Thymus (tissue), 11 donors: ENCODE results near the gene TCP11L2. TPM values are rescaled to one million over a fixed set of nuclear protein-coding genes. Genes with fewer than 3 reads are reported as not detected.

ENCODE experiments used
- DNase-seq, 9 donors: peaks; one replicate each; pipeline ENCODE4 v3.0.0-alpha.2; 2013; ENCODE audit warnings: low spot score in 9 of 9, low read depth in 6 of 9, missing footprints in 1 of 9
- H3K27ac ChIP-seq, 2 donors: one replicate each; pipeline ENCODE4 v1.5.1; 2013; ENCODE audit warnings: control low read depth in 1 of 2, low read depth in 1 of 2, low read length in 1 of 2, mild to moderate bottlenecking in 1 of 2, moderate library complexity in 1 of 2
- H3K27me3 ChIP-seq, 2 donors: one replicate each; pipeline ENCODE4 v1.5.1; 2013; ENCODE audit warnings: low read length in 1 of 2; ENCODE audit not compliant: control insufficient read depth in 2 of 2, insufficient read depth in 1 of 2
- H3K36me3 ChIP-seq, 2 donors: one replicate each; pipeline ENCODE4 v1.5.1; 2013; ENCODE audit warnings: low read length in 1 of 2, mild to moderate bottlenecking in 1 of 2, moderate library complexity in 1 of 2; ENCODE audit not compliant: control insufficient read depth in 2 of 2, insufficient read depth in 2 of 2
- H3K4me1 ChIP-seq, 2 donors: one replicate each; pipeline ENCODE4 v1.5.1; 2013; ENCODE audit warnings: low read length in 2 of 2; ENCODE audit not compliant: control insufficient read depth in 2 of 2, insufficient read depth in 2 of 2
- H3K4me3 ChIP-seq, 2 donors: one replicate each; pipeline ENCODE4 v1.5.1; 2013; ENCODE audit warnings: low read length in 2 of 2, control low read depth in 1 of 2, mild to moderate bottlenecking in 1 of 2
- H3K9me3 ChIP-seq, 2 donors: one replicate each; pipeline ENCODE4 v1.5.1; 2013; ENCODE audit warnings: low read length in 1 of 2, mild to moderate bottlenecking in 1 of 2; ENCODE audit not compliant: control insufficient read depth in 2 of 2, insufficient read depth in 1 of 2
- WGBS: extraction: QIAGEN DNeasy Blood & Tissue Kit; methylation state at CpG from one replicate; pipeline ENCODE4 v1.1.7; 2013; 5-methylcytosine and 5-hydroxymethylcytosine counted together
- polyA plus RNA-seq: library from polyadenylated mRNA; stranded (reverse); fragments of 200-250 nt; gene quantifications from one replicate; pipeline ENCODE4 v1.2.3, GENCODE V29; 2013
- total RNA-seq: library from RNA; stranded (reverse); fragments of 120-200 nt; gene quantifications from one replicate; pipeline ENCODE4 v1.2.4, GENCODE V29; 2013
- donor health status: healthy.

TCP11L2 gene
- total and polyA plus RNA-seq, 2 donors: 5.9 to 18.3 TPM

DNA sequence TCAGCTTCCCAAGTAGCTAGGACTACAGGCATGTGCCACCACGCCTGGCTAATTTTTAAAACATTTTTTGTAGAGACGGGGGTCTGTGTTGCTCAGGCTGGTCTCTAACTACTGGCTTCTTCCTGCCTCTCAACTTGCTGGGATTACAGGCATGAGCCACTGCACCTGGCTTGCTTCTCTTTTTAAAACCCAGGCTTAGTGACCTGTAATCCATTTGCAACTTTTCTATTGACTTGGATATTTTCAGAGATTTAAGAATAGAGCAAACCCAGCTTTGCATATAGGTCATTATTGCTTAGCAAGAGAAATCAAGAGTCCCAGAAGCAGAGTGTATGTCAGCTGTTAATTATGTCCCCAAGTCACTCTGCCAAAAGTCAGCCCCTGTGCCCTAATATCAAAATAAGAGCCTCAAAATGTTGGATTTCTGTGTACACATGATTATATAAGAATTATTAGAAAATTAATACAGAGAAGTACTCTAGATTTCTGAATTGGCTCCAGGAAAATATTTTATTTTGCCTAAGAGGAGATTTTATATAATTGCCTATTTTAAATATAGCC is 24.9 kb downstream of the TCP11L2 start:
- H3K27me3 ChIP-seq: no peaks in the 10 kb centered on the region
- H3K36me3 ChIP-seq: peaks cover 33 to 45% of the 10 kb centered on the region in 2 donors
- 94% methylated on average over 2 of the region's 2 CpGs for WGBS
- no peak for DNase-seq
- no peak overlapping the region for H3K4me3 ChIP-seq
- no peaks in the 10 kb centered on the region for H3K9me3 ChIP-seq
- no peak overlapping the region for H3K27ac ChIP-seq
- H3K4me1 ChIP-seq: no peaks in the 10 kb centered on the region

DNA sequence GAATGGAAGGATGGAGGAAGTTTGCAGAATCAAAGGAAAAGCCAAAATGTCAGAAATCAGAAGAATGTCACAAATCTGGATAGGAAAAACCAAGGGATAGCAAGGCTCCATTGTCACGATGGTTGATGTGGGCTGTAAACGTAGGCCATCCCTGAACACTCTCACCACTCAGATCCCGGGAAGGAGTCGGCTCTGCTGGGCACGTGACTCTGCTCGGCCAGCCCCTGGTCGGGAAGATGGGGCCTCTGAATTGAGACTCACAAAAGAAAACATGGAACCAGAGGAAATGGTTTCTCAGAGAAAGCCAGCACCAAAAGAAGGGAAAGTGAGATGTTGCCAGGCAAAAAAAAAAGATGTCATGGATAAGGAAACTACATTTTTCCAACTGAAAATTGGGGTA is 26.2 kb downstream of the TCP11L2 start:
- DNase-seq: no peak
- WGBS: 96% methylated on average over 7 of the region's 7 CpGs
- peaks cover 26 to 39% of the 10 kb centered on the region in 2 donors for H3K36me3 ChIP-seq

DNA sequence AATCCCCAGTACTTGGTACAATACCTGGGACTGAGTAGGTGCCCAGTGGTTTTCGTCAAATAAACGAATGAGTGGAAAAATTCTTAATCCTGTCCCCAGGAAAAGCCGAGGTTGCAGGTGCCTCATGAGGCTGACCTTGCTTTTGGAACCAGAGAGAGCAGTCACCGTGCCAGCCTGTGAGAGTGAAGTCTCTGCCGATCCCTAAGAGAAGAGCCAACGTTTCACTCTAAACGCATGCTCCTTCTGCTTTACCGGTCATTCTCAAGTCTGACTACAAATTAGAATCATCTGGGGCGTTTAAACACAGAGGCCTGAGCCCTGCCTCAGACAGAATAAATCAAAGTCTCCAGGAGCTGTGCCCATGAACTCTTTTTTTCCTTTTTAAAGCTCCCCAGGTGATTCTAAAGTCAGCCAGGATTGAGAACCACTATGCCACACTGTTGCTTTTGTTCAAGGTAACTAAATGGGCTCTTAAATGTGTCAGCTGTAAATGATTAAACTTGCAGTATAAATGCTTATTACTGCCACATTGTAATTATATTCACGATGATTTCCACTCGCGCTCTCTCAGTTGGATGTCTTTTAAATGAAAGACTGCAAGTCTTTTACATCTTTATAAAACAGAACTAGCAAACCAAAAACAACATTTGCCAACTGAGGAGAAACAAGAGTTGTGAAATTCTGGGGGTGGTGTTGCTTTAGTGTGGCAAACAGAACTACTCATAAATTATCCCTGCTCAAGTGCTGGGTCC is 26.9 kb downstream of the TCP11L2 start:
- no peak for DNase-seq
- Histone ChIP-seq H3K36me3 (peaks cover 19 to 32% of the 10 kb centered on the region in 2 donors), H3K27me3 (no peaks in the 10 kb centered on the region), H3K4me1 (no peaks in the 10 kb centered on the region), H3K9me3 (no peaks in the 10 kb centered on the region), H3K4me3 (no peak overlapping the region), H3K27ac (no peak overlapping the region)
- 97% methylated on average over 12 of the region's 12 CpGs for WGBS

More for the DNA sequence above, 26.2 kb downstream of the TCP11L2 start:
- no peak overlapping the region for H3K27ac ChIP-seq
- no peaks in the 10 kb centered on the region for H3K27me3 ChIP-seq
- no peak overlapping the region for H3K4me3 ChIP-seq
- H3K9me3 ChIP-seq: no peaks in the 10 kb centered on the region
- H3K4me1 ChIP-seq: no peaks in the 10 kb centered on the region

DNA sequence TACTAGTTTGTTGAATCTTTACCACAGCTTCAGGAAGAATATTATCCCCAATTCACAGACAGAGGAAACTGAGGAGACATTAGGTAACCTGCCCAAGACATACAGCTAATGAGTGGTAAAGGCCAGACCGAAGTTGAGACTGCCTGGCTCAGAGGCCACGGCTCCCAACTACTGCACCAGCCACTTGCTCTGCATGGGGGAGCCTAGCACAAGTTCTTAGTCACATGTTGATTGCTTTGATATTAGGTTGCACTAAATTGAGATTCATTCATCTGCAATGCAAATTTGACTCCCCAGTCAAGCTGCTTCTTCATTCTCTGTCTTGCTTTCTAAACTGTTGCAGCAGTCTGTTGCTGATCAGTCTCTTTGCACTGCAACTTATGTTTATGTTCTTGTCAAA is 29.1 kb downstream of the TCP11L2 start:
- Histone ChIP-seq H3K4me3 (no peak overlapping the region), H3K36me3 (peaks cover 9 to 16% of the 10 kb centered on the region in 2 donors), H3K9me3 (no peaks in the 10 kb centered on the region), H3K4me1 (no peaks in the 10 kb centered on the region), H3K27me3 (no peaks in the 10 kb centered on the region), H3K27ac (no peak overlapping the region)
- 98% methylated on average over 2 of the region's 2 CpGs for WGBS
- no peak for DNase-seq

DNA sequence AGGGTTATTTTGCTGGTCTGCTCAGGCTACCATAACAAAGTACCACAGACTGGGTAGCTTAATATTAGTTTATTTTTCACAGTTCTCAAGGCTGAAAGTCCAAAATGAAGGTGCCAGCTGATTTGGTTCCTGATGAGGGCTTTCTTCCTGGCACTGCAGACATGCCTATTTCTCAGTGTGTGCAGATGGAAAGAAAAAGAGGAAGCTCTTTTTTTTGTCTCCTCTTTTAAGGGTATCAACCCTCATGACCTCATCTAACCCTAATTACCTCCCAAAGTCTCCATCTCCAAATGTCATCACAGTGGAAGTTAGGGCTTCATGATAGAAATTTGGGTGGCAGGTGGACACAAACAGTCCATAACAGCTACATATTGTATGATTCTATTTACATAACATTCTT is 30.0 kb downstream of the TCP11L2 start:
- no peak overlapping the region for H3K4me3 ChIP-seq
- H3K9me3 ChIP-seq: no peaks in the 10 kb centered on the region
- peaks cover 10 to 11% of the 10 kb centered on the region in 2 donors for H3K36me3 ChIP-seq
- H3K27ac ChIP-seq: no peak overlapping the region
- no peaks in the 10 kb centered on the region for H3K27me3 ChIP-seq
- DNase-seq: no peak
- no peaks in the 10 kb centered on the region for H3K4me1 ChIP-seq

DNA sequence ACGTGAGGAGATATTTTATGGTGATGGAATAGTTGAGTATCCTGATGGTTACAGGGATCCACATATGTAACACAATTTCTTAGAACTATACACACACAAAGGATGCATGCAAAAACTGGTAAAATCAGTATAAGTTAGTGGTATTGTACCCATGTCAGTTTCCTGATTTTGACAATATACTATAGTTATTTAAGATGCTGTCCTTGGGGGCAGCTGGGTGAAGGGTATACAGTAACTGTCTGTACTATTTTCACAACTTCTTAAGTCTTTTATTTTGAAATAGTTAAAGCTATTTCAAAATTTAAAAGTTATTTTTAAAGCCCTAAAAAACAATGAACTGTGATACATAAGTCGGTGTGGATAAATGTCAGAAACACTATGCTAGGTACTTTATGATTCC is 30.5 kb downstream of the TCP11L2 start:
- WGBS: 96% methylated on average over 2 of the region's 2 CpGs
- H3K4me1 ChIP-seq: no peaks in the 10 kb centered on the region
- peaks cover 10 to 11% of the 10 kb centered on the region in 2 donors for H3K36me3 ChIP-seq

DNA sequence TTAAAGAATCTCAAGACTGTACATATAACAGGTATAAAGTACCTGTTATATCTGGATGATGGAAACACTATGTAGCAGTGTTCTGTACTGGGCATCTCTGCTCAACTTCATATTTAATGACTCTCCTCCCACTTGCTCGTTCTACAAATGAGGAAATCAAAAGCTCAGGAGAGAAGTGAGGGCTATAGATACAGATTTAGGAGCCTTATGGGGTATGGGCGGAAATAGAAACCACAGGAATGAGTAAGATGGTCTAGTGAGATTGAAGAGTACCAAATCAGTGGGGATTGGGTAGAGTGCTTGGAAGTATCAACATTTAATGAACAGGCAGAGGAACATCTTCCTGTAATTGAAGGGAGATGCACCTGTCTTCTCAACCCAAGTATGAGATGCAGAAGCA is 31.2 kb downstream of the TCP11L2 start:
- no peak for DNase-seq
- Histone ChIP-seq H3K27ac (no peak overlapping the region), H3K4me3 (no peak overlapping the region), H3K9me3 (no peaks in the 10 kb centered on the region), H3K27me3 (no peaks in the 10 kb centered on the region), H3K4me1 (no peaks in the 10 kb centered on the region), H3K36me3 (peaks cover 10 to 11% of the 10 kb centered on the region in 2 donors)
- whole genome bisulfite sequencing: 80% methylated on average over 2 of the region's 2 CpGs

More for the DNA sequence above, 30.5 kb downstream of the TCP11L2 start:
- Histone ChIP-seq H3K27me3 (no peaks in the 10 kb centered on the region), H3K27ac (no peak overlapping the region), H3K4me3 (no peak overlapping the region), H3K9me3 (no peaks in the 10 kb centered on the region)
- DNase-seq: no peak

DNA sequence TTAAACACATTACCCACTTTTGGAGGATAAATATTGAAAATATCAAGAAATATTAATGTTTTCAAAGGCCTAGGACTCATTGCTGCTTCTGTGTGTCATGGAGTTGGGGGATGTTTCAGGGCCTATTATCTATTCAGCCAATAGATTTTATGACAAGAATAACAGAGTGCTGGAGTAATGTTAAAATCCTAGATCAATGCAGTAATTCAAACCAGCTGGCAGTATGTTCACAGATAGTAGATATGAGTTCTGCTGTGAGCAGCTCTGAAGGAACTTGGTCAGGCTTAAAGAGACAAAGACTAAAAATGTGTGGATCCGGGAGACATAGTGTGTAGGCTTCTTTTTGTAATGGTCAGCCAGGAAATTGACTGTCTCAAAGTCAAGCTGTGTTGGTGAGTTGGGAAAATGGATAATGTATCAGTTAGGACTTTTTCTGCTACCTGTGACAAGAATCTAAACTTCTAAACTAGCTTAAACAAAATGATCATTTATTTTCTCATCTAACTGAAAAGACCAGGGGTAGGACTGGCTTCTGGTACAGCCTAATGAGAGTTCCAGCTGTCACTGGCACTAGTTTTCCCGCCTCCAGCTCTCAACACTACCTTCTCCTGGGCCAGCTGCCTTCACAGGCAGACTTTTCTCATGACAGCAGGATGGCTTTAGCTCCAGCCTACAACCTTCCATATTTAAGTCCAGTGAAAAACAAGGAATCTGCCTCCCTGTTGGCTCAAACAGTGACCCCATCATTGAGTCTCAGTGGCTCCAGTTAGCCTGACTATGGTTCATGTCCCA is 38.7 kb downstream of the TCP11L2 start:
- Histone ChIP-seq H3K36me3 (peaks cover 3 to 20% of the 10 kb centered on the region in 2 donors), H3K4me1 (no peaks in the 10 kb centered on the region), H3K27ac (no peak overlapping the region), H3K27me3 (no peaks in the 10 kb centered on the region), H3K9me3 (no peaks in the 10 kb centered on the region), H3K4me3 (no peak overlapping the region)
- 69% methylated on average over 2 of the region's 2 CpGs for WGBS
- no peak for DNase-seq
